Activated CD4-positive, alpha-beta memory T cell treated with anti-CD3 and anti-CD28 coated beads for 36 hours (primary cell): ENCODE measurements around the gene CPA5. TPM values are rescaled to one million over a fixed set of nuclear protein-coding genes. Genes with fewer than 3 reads are reported as not detected.

ENCODE experiments used
- CTCF ChIA-PET: fragments of 350-600 bp; sonication (Branson Sonifier 250); formaldehyde crosslinking; loops from one replicate; lab custom pipeline; 2021; ENCODE audit warnings: antibody characterized with exemption, inconsistent platforms; lab: Charles Lee
- POLR2A ChIA-PET: fragments of 350-600 bp; sonication (Branson Sonifier 250); formaldehyde crosslinking; loops from one replicate; lab custom pipeline; 2021; ENCODE audit warnings: antibody characterized with exemption; lab: Charles Lee
- DNase-seq: peaks from one replicate; pipeline ENCODE4 v3.0.0-alpha.2; 2020
- H3K27ac Mint-ChIP-seq: one replicate; pipeline ENCODE4 v1.8.0; 2021; ENCODE audit warnings: mixed read lengths
- H3K27me3 Mint-ChIP-seq: one replicate; pipeline ENCODE4 v1.8.0; 2021; ENCODE audit warnings: mixed read lengths
- H3K36me3 Mint-ChIP-seq: one replicate; pipeline ENCODE4 v1.8.0; 2021; ENCODE audit warnings: mixed read lengths
- H3K4me1 Mint-ChIP-seq: one replicate; pipeline ENCODE4 v1.8.0; 2021; ENCODE audit warnings: low read depth, mixed read lengths
- H3K4me3 Mint-ChIP-seq: one replicate; pipeline ENCODE4 v1.8.0; 2021; ENCODE audit warnings: mild to moderate bottlenecking, mixed read lengths
- H3K9me3 Mint-ChIP-seq: one replicate; pipeline ENCODE4 v1.8.0; 2021; ENCODE audit warnings: mixed read lengths
- intact Hi-C: fragments of 100-400 bp; cut with micrococcal nuclease; formaldehyde crosslinking; loops from one replicate; pipeline ENCODE4 v1.15.1; 2023
- total RNA-seq, 2 experiments: library from RNA; stranded (reverse); gene quantifications; one replicate each; pipeline ENCODE4 v1.2.3, GENCODE V29; 2021

The CPA5 gene
- total RNA-seq, 2 experiments from 2014 or later, result 0.15 TPM; not detected in 1

DNA sequence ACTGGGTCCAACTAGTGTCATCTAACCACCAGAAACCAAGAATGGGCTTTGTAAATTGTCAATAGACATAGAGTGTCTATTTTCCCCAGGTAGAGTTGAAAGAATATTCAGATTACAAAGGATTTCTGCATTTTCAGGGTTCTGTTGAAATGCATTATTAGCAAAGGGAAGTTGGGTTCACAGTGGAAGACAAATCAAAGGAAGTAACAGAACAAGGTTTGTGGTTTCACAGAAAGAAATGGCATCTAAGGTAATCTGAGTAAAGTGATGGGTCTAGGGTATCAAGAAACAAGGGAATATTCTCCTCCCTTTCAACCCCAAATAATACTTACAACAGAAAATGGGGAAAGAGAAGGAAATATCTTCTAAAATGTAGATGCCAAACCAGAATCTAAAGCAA lies 70.4 kb downstream of the CPA5 start:
- Mint-ChIP-seq H3K27me3 (no peaks in the 10 kb centered on the region), H3K4me3 (no peak overlapping the region), H3K27ac (no peak overlapping the region), H3K9me3 (no peaks in the 10 kb centered on the region), H3K4me1 (peaks cover 37% of the 10 kb centered on the region), H3K36me3 (no peaks in the 10 kb centered on the region)
- DNase-seq, result no peak
- intact Hi-C loops, result loop anchor here (2.0 to 10.0 kb wide), 2 partner anchors 20 to 170 kb away; no protein-coding TSS in a partner anchor
- ChIA-PET POLR2A (no interaction called here), CTCF (no interaction called here)

DNA sequence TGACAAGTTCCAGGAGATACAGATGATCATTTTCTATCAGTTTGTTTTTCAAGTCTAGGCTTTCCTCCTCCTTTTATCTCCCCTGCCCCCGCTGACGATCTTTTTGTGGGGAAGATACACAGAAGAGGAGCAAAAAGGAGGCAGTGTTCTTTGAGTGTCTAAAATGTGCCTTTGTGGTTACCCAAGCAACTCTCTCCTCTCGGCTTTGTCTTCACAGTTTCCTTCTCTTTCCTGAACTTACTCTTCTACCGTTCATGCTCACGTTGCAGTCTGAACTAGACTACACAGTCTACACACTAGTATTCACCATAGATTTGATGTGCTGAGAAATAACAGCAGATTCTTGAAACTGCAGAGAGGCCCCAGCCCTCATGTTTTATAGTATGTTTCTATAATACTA lies 72.6 kb downstream of the CPA5 start:
- CTCF ChIA-PET, result no interaction called here

DNA sequence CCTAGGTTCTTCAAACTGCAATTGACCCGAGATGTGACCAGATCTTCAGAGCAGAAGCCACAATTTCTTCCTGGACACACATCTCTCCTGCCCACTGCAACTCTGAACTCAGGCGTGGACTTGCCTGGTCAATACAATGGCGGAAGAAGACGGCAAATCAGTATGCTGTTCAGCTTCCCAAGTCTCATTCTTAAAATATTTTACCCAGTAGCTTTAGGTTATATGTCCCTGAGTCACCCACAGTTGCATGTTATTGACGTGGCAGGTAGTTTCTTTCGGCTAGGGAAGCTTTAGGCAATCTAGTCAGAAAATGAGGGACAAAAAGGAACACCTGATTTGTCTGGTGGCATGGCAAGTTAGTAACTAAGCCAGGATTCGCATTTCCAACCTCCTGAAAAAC lies 73.7 kb downstream of the CPA5 start:
- H3K36me3 Mint-ChIP-seq, result no peaks in the 10 kb centered on the region
- H3K4me3 Mint-ChIP-seq, result no peak overlapping the region
- H3K4me1 Mint-ChIP-seq, result peaks cover 46% of the 10 kb centered on the region
- no peak overlapping the region for H3K27ac Mint-ChIP-seq
- no peaks in the 10 kb centered on the region for H3K9me3 Mint-ChIP-seq
- CTCF ChIA-PET, result no interaction called here
- DNase-seq, result no peak
- intact Hi-C loops, result loop anchor here (10.0 kb wide), 1 partner anchor 174 kb away; no protein-coding TSS in a partner anchor
- H3K27me3 Mint-ChIP-seq, result no peaks in the 10 kb centered on the region
- POLR2A ChIA-PET, result no interaction called here

More for the DNA sequence above, 72.6 kb downstream of the CPA5 start:
- POLR2A ChIA-PET, result no interaction called here
- Mint-ChIP-seq H3K27me3 (no peaks in the 10 kb centered on the region), H3K4me1 (peaks cover 45% of the 10 kb centered on the region), H3K9me3 (no peaks in the 10 kb centered on the region), H3K36me3 (no peaks in the 10 kb centered on the region), H3K27ac (peak overlapping the region; percentile 43), H3K4me3 (no peak overlapping the region)
- intact Hi-C loops, result loop anchor here (2.0 to 10.0 kb wide), 2 partner anchors 54 to 172 kb away; no protein-coding TSS in a partner anchor
- peak; percentile 31 for DNase-seq

Other genes with a start within 250 kb of the CPA5 start
- 10 to 100 TPM; 35.5 to 35.9 TPM for gene TMEM209, start 139.4 kb upstream of the CPA5 start, total RNA-seq
- gene SSMEM1, start 137.0 kb upstream of the CPA5 start, total RNA-seq, result not detected
- under 1 TPM; 0.14 to 0.44 TPM for gene CPA2, start 78.0 kb upstream of the CPA5 start, total RNA-seq
- gene CPA4, start 51.7 kb upstream of the CPA5 start, total RNA-seq, result under 1 TPM; 0.45 to 0.90 TPM
- not detected for gene CPA1, start 35.7 kb downstream of the CPA5 start, total RNA-seq
- gene CEP41, start 96.2 kb downstream of the CPA5 start, total RNA-seq, result 10 to 100 TPM; 14.0 to 16.4 TPM
- 1 to 10 TPM in 1 of 2 experiments, under 1 TPM in 1; 0.83 to 1.0 TPM for gene MEST, start 147.3 kb downstream of the CPA5 start, total RNA-seq